Naive thymus-derived CD4-positive, alpha-beta T cell (primary cell): ENCODE results near the gene PAGR1. TPM values are rescaled to one million over a fixed set of nuclear protein-coding genes. Genes with fewer than 3 reads are reported as not detected.

Source experiments
- ATAC-seq: fragments of 150-1000 bp; cut with Tn5 transposase; 2 replicates; pipeline ENCODE4 v1.10.0; 2021; ENCODE audit warnings: mild to moderate bottlenecking, moderate library complexity
- CTCF ChIA-PET: fragments of 350-600 bp; sonication (Branson Sonifier 250); formaldehyde crosslinking; loops from one replicate; lab custom pipeline; 2021; ENCODE audit warnings: antibody characterized with exemption; lab: Charles Lee
- POLR2A ChIA-PET: fragments of 350-600 bp; sonication (Branson Sonifier 250); formaldehyde crosslinking; loops from one replicate; lab custom pipeline; 2021; ENCODE audit warnings: antibody characterized with exemption, inconsistent platforms; lab: Charles Lee
- DNase-seq, 9 donors: peaks; one replicate each; pipeline versions ENCODE4 v3.0.0 to v3.0.0-alpha.2; 2020 to 2022; ENCODE audit warnings: mixed read lengths in 1 of 9
- H3K27ac ChIP-seq: one replicate; pipeline ENCODE4 v1.7.0; 2013; ENCODE audit warnings: mild to moderate bottlenecking, low read depth, low read length, moderate library complexity
- H3K27me3 ChIP-seq, 2 donors: one replicate each; pipeline ENCODE4 v1.7.0; 2013; ENCODE audit warnings: low read length in 2 of 2, mild to moderate bottlenecking in 2 of 2, moderate library complexity in 2 of 2; ENCODE audit not compliant: control insufficient read depth in 2 of 2, insufficient read depth in 2 of 2
- H3K36me3 ChIP-seq, 3 experiments: 1 replicate in 2 of 3; 2 replicates in 1 of 3; pipeline ENCODE4 v1.7.0; 2013; ENCODE audit warnings: low read length in 3 of 3, mild to moderate bottlenecking in 3 of 3, moderate library complexity in 1 of 3; ENCODE audit not compliant: insufficient read depth in 3 of 3, control insufficient read depth in 2 of 3
- H3K4me1 ChIP-seq, 2 donors: one replicate each; pipeline ENCODE4 v1.7.0; 2013; ENCODE audit warnings: low read length in 2 of 2, mild to moderate bottlenecking in 2 of 2, moderate library complexity in 1 of 2; ENCODE audit not compliant: control insufficient read depth in 2 of 2, insufficient read depth in 2 of 2
- H3K4me3 ChIP-seq: 2 replicates; pipeline ENCODE4 v1.7.0; 2013; ENCODE audit warnings: mild to moderate bottlenecking, low read length
- H3K9me3 ChIP-seq, 3 experiments: 1 replicate in 2 of 3; 2 replicates in 1 of 3; pipeline ENCODE4 v1.7.0; 2013; ENCODE audit warnings: low read length in 3 of 3; ENCODE audit not compliant: control insufficient read depth in 2 of 3
- H3K27ac Mint-ChIP-seq, 9 donors: one replicate each; pipeline ENCODE4 v1.8.0; 2020 to 2022; ENCODE audit warnings: mixed read lengths in 9 of 9, mild to moderate bottlenecking in 8 of 9, moderate library complexity in 5 of 9, inconsistent platforms in 2 of 9
- H3K27me3 Mint-ChIP-seq, 5 donors: one replicate each; pipeline ENCODE4 v1.8.0; 2021 to 2022; ENCODE audit warnings: mixed read lengths in 5 of 5, mild to moderate bottlenecking in 1 of 5
- H3K36me3 Mint-ChIP-seq, 5 donors: one replicate each; pipeline ENCODE4 v1.8.0; 2020 to 2022; ENCODE audit warnings: mixed read lengths in 5 of 5, mild to moderate bottlenecking in 3 of 5, inconsistent platforms in 1 of 5
- H3K4me1 Mint-ChIP-seq, 7 donors: one replicate each; pipeline ENCODE4 v1.8.0; 2020 to 2022; ENCODE audit warnings: mixed read lengths in 7 of 7, mild to moderate bottlenecking in 3 of 7, inconsistent platforms in 1 of 7
- H3K4me3 Mint-ChIP-seq, 10 donors: one replicate each; pipeline ENCODE4 v1.8.0; 2020 to 2022; ENCODE audit warnings: mild to moderate bottlenecking in 10 of 10, mixed read lengths in 10 of 10, moderate library complexity in 6 of 10, inconsistent platforms in 2 of 10
- H3K9me3 Mint-ChIP-seq, 11 donors: one replicate each; pipeline ENCODE4 v1.8.0; 2020 to 2022; ENCODE audit warnings: mixed read lengths in 11 of 11, mild to moderate bottlenecking in 4 of 11, inconsistent platforms in 1 of 11, moderate library complexity in 1 of 11
- intact Hi-C, 2 donors: fragments of 100-400 bp; cut with micrococcal nuclease; formaldehyde crosslinking; loops; one replicate each; pipeline ENCODE4 v1.15.1; 2023
- polyA plus RNA-seq, 2 donors: library from polyadenylated mRNA; unstranded; fragments of 300-500 nt; fragmentation: Illumina TruSeq; gene quantifications; one replicate each; pipeline ENCODE4 v1.2.3, GENCODE V29; 2021
- total RNA-seq, 6 experiments: library from RNA in 5 of 6; stranded (reverse) in 5 of 6; gene quantifications; 1 replicate in 5 of 6; 2 replicates in 1 of 6; pipeline ENCODE4 v1.2.3 and lab custom pipeline; 2021 to 2026

Gene PAGR1
- 10 to 100 TPM; 17.5 to 42.0 (median 25.7) TPM for total RNA-seq
- 10 to 100 TPM; 54.0 to 62.6 TPM for polyA plus RNA-seq
- total RNA-seq (lab: John Stamatoyannopoulos, UW), result 20.6 reads per million, percentile 51 among the genes with 10 or more reads in this experiment

GRCh38 chr16:29815793-29816693 lies at the start of gene PAGR1:
PAGR1 (plus strand) TSS chr16:29816152; CDS start chr16:29816526, 374 bp downstream.
- peak; percentile 87 for ATAC-seq
- H3K36me3 ChIP-seq, result peaks cover 0 to 19% (median 0%) of the 10 kb centered on the region in 3 experiments

GRCh38 chr16:29766571-29766970 lies 49.4 kb upstream of the PAGR1 start:
- peaks cover 7 to 27% (median 21%) of the 10 kb centered on the region in 7 donors for H3K4me1 Mint-ChIP-seq
- no peaks in the 10 kb centered on the region for H3K4me1 ChIP-seq
- POLR2A ChIA-PET, result interaction anchor here (2.2 kb wide), 1 partner anchor 24 kb away, joined by 10 read pairs; the partner anchor contains the start of gene KIF22

More at GRCh38 chr16:29815793-29816693, at the start of gene PAGR1:
- peak within 1 kb of the TSS; percentile 95 to 99 (median 99) for H3K27ac Mint-ChIP-seq
- peaks cover 4 to 34% (median 13%) of the 10 kb centered on the region in 5 donors for H3K36me3 Mint-ChIP-seq
- peaks cover 29 to 41% of the 10 kb centered on the region in 2 donors for H3K4me1 ChIP-seq
- H3K27me3 Mint-ChIP-seq, result peaks cover 0 to 22% (median 0%) of the 10 kb centered on the region in 5 donors
- peak within 1 kb of the TSS; percentile 92 for H3K27ac ChIP-seq
- peak; percentile 92 to 99 (median 99) for DNase-seq
- ChIA-PET POLR2A (interaction anchor here (0.6 to 6.7 kb wide), 28 partner anchors 9 to 1264 kb away, joined by 3 to 109 read pairs (median 4); partner anchors contain the start of genes C16orf54, KIF22 and MAZ), CTCF (interaction anchor here (0.6 to 9.4 kb wide), 14 partner anchors 8 to 208 kb away, joined by 3 to 108 read pairs (median 4); partner anchors contain the start of genes C16orf54, MAZ and TMEM219)
- intact Hi-C loops, result loop anchor here (1.0 to 10.0 kb wide), 13 partner anchors 8 to 969 kb away; partner anchors contain the start of genes CDIPT (in 2 of the 2), KIF22 (in 2 of the 2), C16orf92 (in 1 of the 2) and TMEM219 (in 1 of the 2)
- H3K4me3 ChIP-seq, result peak within 1 kb of the TSS; percentile 99
- peak within 1 kb of the TSS; percentile 85 to 100 (median 96) for H3K4me3 Mint-ChIP-seq
- peaks cover 0 to 7% (median 0%) of the 10 kb centered on the region in 11 donors for H3K9me3 Mint-ChIP-seq
- no peaks in the 10 kb centered on the region for H3K27me3 ChIP-seq
- H3K9me3 ChIP-seq, result no peaks in the 10 kb centered on the region
- peaks cover 40 to 75% (median 59%) of the 10 kb centered on the region in 7 donors for H3K4me1 Mint-ChIP-seq

GRCh38 chr16:29767062-29767461 lies 48.9 kb upstream of the PAGR1 start:
- CTCF ChIA-PET, result interaction anchor here (1.0 kb wide), 1 partner anchor 18 kb away, joined by 3 read pairs; no protein-coding TSS in a partner anchor
- intact Hi-C loops, result no loop called here

More at GRCh38 chr16:29766571-29766970, 49.4 kb upstream of the PAGR1 start:
- no peaks in the 10 kb centered on the region for H3K36me3 Mint-ChIP-seq
- H3K4me3 Mint-ChIP-seq, result no peak overlapping the region
- Histone ChIP-seq H3K4me3 (no peak overlapping the region), H3K9me3 (no peaks in the 10 kb centered on the region), H3K27ac (no peak overlapping the region), H3K27me3 (no peaks in the 10 kb centered on the region), H3K36me3 (no peaks in the 10 kb centered on the region)
- H3K27ac Mint-ChIP-seq, result peak overlapping the region in 1 of 9 donors; percentile 30
- ATAC-seq, result no peak
- peaks cover 0 to 2% (median 0%) of the 10 kb centered on the region in 11 donors for H3K9me3 Mint-ChIP-seq
- DNase-seq, result no peak
- CTCF ChIA-PET, result interaction anchor here (1.0 kb wide), 1 partner anchor 19 kb away, joined by 3 read pairs; no protein-coding TSS in a partner anchor
- peaks cover 0 to 3% (median 0%) of the 10 kb centered on the region in 5 donors for H3K27me3 Mint-ChIP-seq
- intact Hi-C loops, result no loop called here

GRCh38 chr16:29769507-29769906 lies 46.4 kb upstream of the PAGR1 start:
- no peak for ATAC-seq
- POLR2A ChIA-PET, result interaction anchor here (0.6 to 1.7 kb wide), 6 partner anchors 11 to 33 kb away, joined by 3 to 5 read pairs (median 4); no protein-coding TSS in a partner anchor
- H3K4me1 Mint-ChIP-seq, result peaks cover 12 to 27% (median 22%) of the 10 kb centered on the region in 7 donors
- H3K9me3 Mint-ChIP-seq, result peaks cover 0 to 3% (median 0%) of the 10 kb centered on the region in 11 donors
- H3K4me3 Mint-ChIP-seq, result no peak overlapping the region
- intact Hi-C loops, result no loop called here
- no peak overlapping the region for H3K27ac ChIP-seq
- CTCF ChIA-PET, result interaction anchor here (0.9 to 1.0 kb wide), 2 partner anchors 12 to 20 kb away, joined by 3 to 4 read pairs; no protein-coding TSS in a partner anchor
- no peaks in the 10 kb centered on the region for H3K36me3 Mint-ChIP-seq
- DNase-seq, result no peak
- no peaks in the 10 kb centered on the region for H3K9me3 ChIP-seq
- no peaks in the 10 kb centered on the region for H3K27me3 ChIP-seq
- no peaks in the 10 kb centered on the region for H3K27me3 Mint-ChIP-seq
- H3K27ac Mint-ChIP-seq, result peak overlapping the region in 1 of 9 donors; percentile 60
- H3K4me1 ChIP-seq, result no peaks in the 10 kb centered on the region
- no peak overlapping the region for H3K4me3 ChIP-seq
- H3K36me3 ChIP-seq, result no peaks in the 10 kb centered on the region

More at GRCh38 chr16:29767062-29767461, 48.9 kb upstream of the PAGR1 start:
- Mint-ChIP-seq H3K36me3 (no peaks in the 10 kb centered on the region), H3K27ac (peak overlapping the region in 3 of 9 donors; percentile 4 to 37 (median 8)), H3K4me1 (peaks cover 5 to 27% (median 21%) of the 10 kb centered on the region in 7 donors), H3K4me3 (no peak overlapping the region), H3K27me3 (peaks cover 0 to 3% (median 0%) of the 10 kb centered on the region in 5 donors), H3K9me3 (peaks cover 0 to 2% (median 0%) of the 10 kb centered on the region in 11 donors)
- POLR2A ChIA-PET, result interaction anchor here (2.2 kb wide), 1 partner anchor 23 kb away, joined by 10 read pairs; the partner anchor contains the start of gene KIF22
- H3K36me3 ChIP-seq, result no peaks in the 10 kb centered on the region
- H3K4me3 ChIP-seq, result no peak overlapping the region
- DNase-seq (no peak), ATAC-seq (no peak)
- no peaks in the 10 kb centered on the region for H3K4me1 ChIP-seq
- no peak overlapping the region for H3K27ac ChIP-seq
- H3K27me3 ChIP-seq, result no peaks in the 10 kb centered on the region
- H3K9me3 ChIP-seq, result no peaks in the 10 kb centered on the region

- Mint-ChIP-seq H3K27me3 (no peaks in the 10 kb centered on the region), H3K9me3 (peaks cover 0 to 3% (median 0%) of the 10 kb centered on the region in 11 donors), H3K27ac (peak overlapping the region in 2 of 9 donors; percentile 38 to 80), H3K4me3 (no peak overlapping the region), H3K36me3 (no peaks in the 10 kb centered on the region), H3K4me1 (peaks cover 14 to 22% (median 20%) of the 10 kb centered on the region in 7 donors)
- no peak overlapping the region for H3K4me3 ChIP-seq
- H3K36me3 ChIP-seq, result no peaks in the 10 kb centered on the region
- no peaks in the 10 kb centered on the region for H3K4me1 ChIP-seq
- ChIA-PET POLR2A (interaction anchor here (0.6 to 1.4 kb wide), 5 partner anchors 16 to 68 kb away, joined by 3 to 6 read pairs (median 3); no protein-coding TSS in a partner anchor), CTCF (interaction anchor here (0.8 to 0.9 kb wide), 2 partner anchors 19 to 24 kb away, joined by 3 to 4 read pairs; partner anchors contain the start of gene C16orf54)
- no peaks in the 10 kb centered on the region for H3K27me3 ChIP-seq
- H3K27ac ChIP-seq, result no peak overlapping the region
- H3K9me3 ChIP-seq, result no peaks in the 10 kb centered on the region
- no peak for ATAC-seq
- no peak for DNase-seq
- intact Hi-C loops, result no loop called here
Measured at GRCh38 chr16:29770250-29770929, 45.6 kb upstream of the PAGR1 start.
